Brain microvascular endothelial cell (primary cell): Measurements from ENCODE around the gene GALNT9.

ENCODE experiments used
- DNase-seq: peaks from one replicate; pipeline ENCODE4 v3.0.0-alpha.2; 2020
- H3K27ac ChIP-seq: fragments of 250-450 bp; sonication (Bioruptor Pico); 2 replicates; pipeline ENCODE4 v1.5.1; 2020; ENCODE audit warnings: mild to moderate bottlenecking, moderate library complexity
- H3K27me3 ChIP-seq: fragments of 250-450 bp; sonication (Bioruptor Pico); replicated peaks from 2 replicates; pipeline ENCODE4 v1.5.1; 2020; ENCODE audit warnings: mild to moderate bottlenecking
- H3K36me3 ChIP-seq: fragments of 250-450 bp; sonication (Bioruptor Pico); replicated peaks from 2 replicates; pipeline ENCODE4 v1.5.1; 2020; ENCODE audit warnings: mild to moderate bottlenecking
- H3K4me3 ChIP-seq: 2 replicates; pipeline ENCODE4 v1.5.1; 2011; ENCODE audit warnings: low read depth, mild to moderate bottlenecking, control low read depth, low read length, moderate library complexity
- in situ Hi-C: cut with HindIII; loops from 2 replicates; pipeline ENCODE4 v1.10.0; 2017; ENCODE audit warnings: low sequenced_read_pairs, low pct_ligation_motif_present
- TF ChIP-seq, protein P1 (sequence below): IDR thresholded peaks from 2 replicates; pipeline ENCODE4 v1.5.1; 2011; ENCODE audit warnings: low read depth, mild to moderate bottlenecking, moderate library complexity, low read length, control low read depth, inconsistent platforms; ENCODE audit errors: missing control alignments

Gene GALNT9

DNA sequence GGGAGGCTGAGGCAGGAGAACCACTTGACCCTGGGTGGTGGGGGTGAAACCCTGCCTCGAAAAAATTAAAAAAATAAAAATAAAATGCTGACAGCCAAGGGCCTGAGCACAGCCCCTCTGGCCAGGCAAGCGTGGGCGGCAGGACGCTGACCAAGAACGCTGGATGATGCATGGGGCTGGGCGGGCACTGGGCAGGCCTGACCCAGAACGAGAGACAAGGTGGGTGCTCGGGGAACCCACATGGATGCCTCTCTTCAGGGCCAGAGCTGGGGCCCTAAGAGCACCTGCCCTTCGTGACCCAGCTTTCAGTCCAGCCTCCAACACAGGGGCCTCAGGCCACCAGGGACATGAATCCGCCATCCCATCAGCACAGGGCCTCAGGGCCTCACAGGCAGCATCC, 11.3 kb downstream of the GALNT9 start:
- Histone ChIP-seq H3K36me3 (no peaks in the 10 kb centered on the region), H3K27ac (no peak overlapping the region), H3K27me3 (peaks cover 6% of the 10 kb centered on the region), H3K4me3 (no peak overlapping the region)
- TF ChIP-seq, protein P1, sequence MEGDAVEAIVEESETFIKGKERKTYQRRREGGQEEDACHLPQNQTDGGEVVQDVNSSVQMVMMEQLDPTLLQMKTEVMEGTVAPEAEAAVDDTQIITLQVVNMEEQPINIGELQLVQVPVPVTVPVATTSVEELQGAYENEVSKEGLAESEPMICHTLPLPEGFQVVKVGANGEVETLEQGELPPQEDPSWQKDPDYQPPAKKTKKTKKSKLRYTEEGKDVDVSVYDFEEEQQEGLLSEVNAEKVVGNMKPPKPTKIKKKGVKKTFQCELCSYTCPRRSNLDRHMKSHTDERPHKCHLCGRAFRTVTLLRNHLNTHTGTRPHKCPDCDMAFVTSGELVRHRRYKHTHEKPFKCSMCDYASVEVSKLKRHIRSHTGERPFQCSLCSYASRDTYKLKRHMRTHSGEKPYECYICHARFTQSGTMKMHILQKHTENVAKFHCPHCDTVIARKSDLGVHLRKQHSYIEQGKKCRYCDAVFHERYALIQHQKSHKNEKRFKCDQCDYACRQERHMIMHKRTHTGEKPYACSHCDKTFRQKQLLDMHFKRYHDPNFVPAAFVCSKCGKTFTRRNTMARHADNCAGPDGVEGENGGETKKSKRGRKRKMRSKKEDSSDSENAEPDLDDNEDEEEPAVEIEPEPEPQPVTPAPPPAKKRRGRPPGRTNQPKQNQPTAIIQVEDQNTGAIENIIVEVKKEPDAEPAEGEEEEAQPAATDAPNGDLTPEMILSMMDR = no peak
- in situ Hi-C loops = no loop called here
- DNase-seq = no peak

DNA sequence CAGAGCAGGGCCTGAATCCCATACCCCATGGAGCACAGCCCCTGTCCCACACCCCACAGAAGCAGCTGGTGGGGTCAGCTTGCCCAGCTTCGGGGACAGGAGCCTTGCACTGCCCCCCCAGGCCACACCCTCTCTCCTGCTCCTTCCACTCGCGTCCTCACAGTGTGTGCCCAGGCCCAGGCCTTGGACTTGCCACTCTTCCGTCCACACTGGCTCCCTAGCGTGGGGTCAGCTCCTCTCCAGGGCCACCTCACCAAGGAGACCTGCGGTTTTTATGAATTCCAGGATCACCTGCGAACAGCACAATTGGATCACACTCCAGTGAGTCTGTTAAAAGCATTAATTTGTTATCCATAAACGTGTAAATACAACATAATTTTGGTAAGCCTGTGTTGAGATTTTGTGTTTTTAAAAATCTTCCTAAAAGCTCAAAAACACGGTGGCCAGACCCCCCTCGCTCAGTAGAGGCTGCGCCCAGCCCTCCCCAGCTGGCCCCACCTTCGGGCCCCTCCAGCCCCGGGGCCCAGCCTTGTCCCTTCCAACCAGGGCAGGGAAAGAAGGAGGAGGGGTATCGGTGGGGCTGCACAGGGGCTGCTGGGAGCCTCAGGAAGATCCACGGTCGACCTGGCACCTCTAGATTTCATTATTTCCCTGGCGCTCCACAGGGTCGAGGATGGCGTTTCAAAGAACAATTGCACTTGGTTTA, 12.0 kb downstream of the GALNT9 start:
- Histone ChIP-seq H3K27ac (no peak overlapping the region), H3K36me3 (no peaks in the 10 kb centered on the region), H3K4me3 (no peak overlapping the region), H3K27me3 (no peaks in the 10 kb centered on the region)
- TF ChIP-seq, protein P1 = no peak
- DNase-seq = no peak
- in situ Hi-C loops = no loop called here

DNA sequence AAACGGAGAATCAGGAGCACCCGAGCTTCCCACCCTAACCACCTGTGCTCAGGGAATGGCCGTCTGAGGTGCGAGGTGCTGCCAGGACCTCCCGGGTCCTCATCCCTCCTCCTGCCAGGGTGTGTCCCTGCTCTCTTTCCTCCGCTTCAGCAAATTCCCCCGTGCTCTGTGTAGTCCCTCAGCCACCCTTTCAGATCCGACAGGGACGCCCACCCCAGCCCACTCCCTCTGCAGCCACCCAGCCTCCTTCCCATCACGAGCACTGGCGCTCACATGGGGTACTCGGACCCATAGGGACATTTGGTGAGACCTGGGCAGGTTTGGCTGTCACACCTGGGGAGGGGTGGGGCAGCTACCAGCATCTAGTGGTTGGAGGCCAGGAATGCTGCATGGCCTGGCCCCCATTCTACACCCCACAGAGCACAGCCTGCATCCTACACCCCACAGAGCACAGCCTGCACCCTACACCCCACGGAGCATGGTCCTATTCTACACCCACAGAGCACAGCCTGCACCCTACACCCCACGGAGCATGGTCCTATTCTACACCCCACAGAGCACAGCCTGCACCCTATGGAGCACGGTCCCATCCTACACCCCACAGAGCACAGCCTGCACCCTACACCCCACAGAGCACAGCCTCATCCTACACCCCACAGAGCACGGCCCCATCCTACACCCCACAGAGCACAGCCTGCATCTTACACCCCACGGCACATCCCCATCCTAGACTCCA, 12.7 kb downstream of the GALNT9 start:
- no peaks in the 10 kb centered on the region for H3K27me3 ChIP-seq
- in situ Hi-C loops = no loop called here
- no peak for DNase-seq
- no peak overlapping the region for H3K27ac ChIP-seq
- no peaks in the 10 kb centered on the region for H3K36me3 ChIP-seq
- TF ChIP-seq, protein P1 = no peak
- H3K4me3 ChIP-seq = no peak overlapping the region

DNA sequence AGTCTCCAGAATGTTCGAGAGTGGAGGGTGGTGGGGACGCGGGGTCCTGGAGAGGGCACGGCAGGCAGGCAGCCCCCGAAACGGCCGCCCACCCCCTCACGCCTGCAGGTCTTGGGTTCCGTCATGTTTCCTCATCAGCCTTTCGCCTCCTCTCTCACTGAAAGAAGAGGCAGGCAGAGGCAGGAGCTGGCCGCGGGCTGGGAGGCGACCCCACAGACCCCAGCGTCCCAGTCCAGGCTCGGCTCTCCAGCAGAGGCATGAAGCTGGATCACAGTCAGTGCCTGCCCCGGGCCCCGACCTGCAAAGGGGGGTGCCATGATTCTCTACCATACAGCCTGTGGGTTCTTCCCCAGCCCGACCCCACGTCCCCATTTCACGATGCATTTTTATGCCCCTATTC, 13.4 kb downstream of the GALNT9 start:
- H3K27me3 ChIP-seq = no peaks in the 10 kb centered on the region
- in situ Hi-C loops = no loop called here
- DNase-seq = no peak

DNA sequence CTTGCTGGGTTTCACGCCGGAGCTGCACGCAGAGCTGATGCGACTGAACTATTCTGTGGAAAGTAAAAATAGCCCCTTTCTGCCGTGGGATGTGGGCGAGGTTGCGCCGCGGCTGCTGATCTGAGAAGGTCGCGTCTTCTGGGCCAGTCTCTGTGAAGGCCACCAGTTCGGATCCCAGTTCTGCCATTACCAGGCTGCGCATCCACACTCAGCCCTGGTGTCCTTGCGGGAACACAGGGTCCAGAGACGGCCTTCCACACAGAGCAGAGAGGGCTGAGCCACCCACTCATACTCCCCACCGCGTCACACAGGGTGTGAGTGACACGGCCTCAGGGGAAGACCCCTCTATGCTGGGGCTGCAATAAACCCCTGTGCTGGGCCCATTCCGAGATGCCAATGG, 13.9 kb downstream of the GALNT9 start:
- no peaks in the 10 kb centered on the region for H3K27me3 ChIP-seq
- no peak overlapping the region for H3K4me3 ChIP-seq
- TF ChIP-seq, protein P1 = no peak
- no peak for DNase-seq
- in situ Hi-C loops = no loop called here
- no peak overlapping the region for H3K27ac ChIP-seq
- no peaks in the 10 kb centered on the region for H3K36me3 ChIP-seq

More for the DNA sequence above, 13.4 kb downstream of the GALNT9 start:
- TF ChIP-seq, protein P1 = no peak
- H3K27ac ChIP-seq = no peak overlapping the region
- no peak overlapping the region for H3K4me3 ChIP-seq
- H3K36me3 ChIP-seq = no peaks in the 10 kb centered on the region
